ENCODE results near the gene UQCR10. TPM values are rescaled to one million over a fixed set of nuclear protein-coding genes. Genes with fewer than 3 reads are reported as not detected.

UQCR10 gene
- total RNA-seq, 1 experiment from 2014 or later, result 119 TPM

DNA sequence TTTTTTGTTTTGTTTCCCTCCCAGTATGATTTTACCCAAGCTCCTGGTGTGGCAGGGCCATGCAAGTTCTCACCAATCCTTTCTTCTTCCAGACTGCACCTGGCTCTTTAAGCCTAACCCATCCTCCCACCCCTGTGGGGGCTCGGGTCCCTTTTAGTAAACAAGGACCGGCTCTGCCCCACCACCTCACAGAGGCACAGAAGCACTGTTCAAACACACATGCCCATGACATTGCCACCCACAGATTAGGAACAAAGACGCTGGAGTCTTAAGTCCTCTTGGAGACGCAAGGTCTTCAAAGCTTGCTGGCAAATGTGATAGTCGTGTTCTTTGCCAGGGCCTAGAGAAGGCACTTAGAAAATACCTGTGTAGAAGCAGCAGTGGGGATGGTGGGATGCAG, 18.9 kb downstream of the UQCR10 start:
- no peak overlapping the region for H3K4me2 ChIP-seq (ENCODE audit: low read length)
- H4K20me1 ChIP-seq (ENCODE audit: insufficient read depth), result no peaks in the 10 kb centered on the region
- H3K4me1 ChIP-seq (ENCODE audit: control insufficient read depth in 1 of 2, insufficient read depth in 2 of 2, low read length in 2 of 2), result peaks cover 0 to 10% of the 10 kb centered on the region in 2 experiments; a peak in 2 of 4 replicates
- no peak overlapping the region for H3K4me3 ChIP-seq (replicated peaks in 1 of 2; ENCODE audit: low read depth in 1 of 2, low read length in 2 of 2)
- ATAC-seq, result no peak
- H3K79me2 ChIP-seq (ENCODE audit: insufficient read depth, low read length), result no peaks in the 10 kb centered on the region
- TF ChIP-seq CEBPB (IDR thresholded peaks at IDR 0.05; ENCODE audit: low read depth) (no peak), SIN3A (IDR thresholded peaks at IDR 0.05; ENCODE audit: low read depth) (no peak), EZH2phosphoT487 (IDR thresholded peaks at IDR 0.05; ENCODE audit: borderline replicate concordance) (no peak), TCF7L2 (IDR thresholded peaks at IDR 0.05; ENCODE audit: borderline replicate concordance, extremely low read depth, insufficient read depth, insufficient read length) (no peak), POLR2A (IDR thresholded peaks at IDR 0.05; ENCODE audit: borderline replicate concordance, extremely low read depth, insufficient read depth, insufficient read length) (no peak), EGR1 (IDR thresholded peaks at IDR 0.05; ENCODE audit: low read depth) (no peak), SRF (IDR thresholded peaks at IDR 0.05; ENCODE audit: low read depth) (no peak), ZFX (IDR thresholded peaks at IDR 0.05) (no peak), SP1 (IDR thresholded peaks at IDR 0.05; ENCODE audit: low read depth) (no peak), YY1 (IDR thresholded peaks at IDR 0.05; ENCODE audit: extremely low read depth, insufficient replicate concordance, low read depth, low read length) (no peak), ELF1 (IDR thresholded peaks at IDR 0.05; ENCODE audit: borderline replicate concordance, low read depth) (no peak), EZH2 (IDR thresholded peaks at IDR 0.05) (no peak), CBX3 (IDR thresholded peaks at IDR 0.05; ENCODE audit: low read depth) (no peak), REST (IDR thresholded peaks at IDR 0.05; ENCODE audit: low read depth) (no peak)
- no TSS peak for BruUV-seq (replicated peaks)
- ChIA-PET CTCF (no interaction called here), RAD21 (ENCODE audit: low non-redundant PET in 1 of 2, low total read pairs in 2 of 2, uncharacterized antibody in 2 of 2, unreplicated experiment in 2 of 2) (no interaction called here), POLR2A (no interaction called here)
- peaks cover 6 to 22% of the 10 kb centered on the region in 2 experiments; a peak in 3 of 4 replicates for H3K36me3 ChIP-seq (ENCODE audit: control insufficient read depth in 1 of 2, insufficient read depth in 2 of 2, low read length in 2 of 2)
- H3K9me3 ChIP-seq (ENCODE audit: control insufficient read depth in 1 of 2, insufficient read depth in 1 of 2, low read depth in 1 of 2, low read length in 2 of 2), result no peaks in the 10 kb centered on the region
- no peak overlapping the region for H3K9ac ChIP-seq (ENCODE audit: low read length)
- DNase-seq (ENCODE audit: low read depth, low spot score), result no peak
- no peaks in the 10 kb centered on the region for H3K27me3 ChIP-seq (ENCODE audit: insufficient read depth, low read length)
- H2AFZ ChIP-seq (ENCODE audit: low read depth, low read length, poor library complexity, severe bottlenecking), result no peak overlapping the region
- intact Hi-C loops (cut with micrococcal nuclease), result no loop called here
- H3K27ac ChIP-seq (ENCODE audit: low read depth, low read length), result no peak overlapping the region
- H3K9me2 ChIP-seq (ENCODE audit: insufficient read depth), result no peaks in the 10 kb centered on the region

Data from HCT116 (cell line).